Neural cell (in vitro differentiated cells): ENCODE measurements around the gene LRRC14B.
"Not testable (repeated sequence)": the region's sequence is repeated elsewhere in the genome, so short reads cannot be mapped to it uniquely, and the experiment has no call there.

Experiments used
- CTCF ChIP-seq: fragments of 450-650 bp; IDR thresholded peaks from 2 replicates; pipeline ENCODE4 v1.5.1; 2014; ENCODE audit warnings: antibody characterized with exemption, mild to moderate bottlenecking, moderate library complexity; ENCODE audit not compliant: poor library complexity, severe bottlenecking
- EP300 ChIP-seq: fragments of 450-650 bp; conservative IDR thresholded peaks from 2 replicates; pipeline ENCODE4 v1.6.1; 2014; ENCODE audit warnings: antibody characterized with exemption, mild to moderate bottlenecking, moderate library complexity; ENCODE audit not compliant: poor library complexity, severe bottlenecking
- EZH2 ChIP-seq: fragments of 200-600, 300-800 bp; shearing (Covaris generic), sonication (generic); IDR thresholded peaks from 2 replicates; pipeline ENCODE4 v1.6.1; 2014; ENCODE audit warnings: antibody characterized with exemption, low read length, borderline replicate concordance, mild to moderate bottlenecking; ENCODE audit not compliant: insufficient read depth, poor library complexity, severe bottlenecking
- POLR2AphosphoS5 ChIP-seq: IDR thresholded peaks from 2 replicates; pipeline ENCODE4 v1.6.1; 2012
- RAD21 ChIP-seq: fragments of 450-650 bp; conservative IDR thresholded peaks from 2 replicates; pipeline ENCODE4 v1.6.1; 2014; ENCODE audit warnings: antibody characterized with exemption, mild to moderate bottlenecking, moderate library complexity
- REST ChIP-seq: IDR thresholded peaks from 2 replicates; pipeline ENCODE4 v1.6.1; 2012; ENCODE audit warnings: borderline replicate concordance
- SMC3 ChIP-seq: fragments of 450-650 bp; conservative IDR thresholded peaks from 2 replicates; pipeline ENCODE4 v1.6.1; 2014; ENCODE audit warnings: antibody characterized with exemption, mild to moderate bottlenecking, moderate library complexity; ENCODE audit not compliant: poor library complexity
- TAF1 ChIP-seq: IDR thresholded peaks from 2 replicates; pipeline ENCODE4 v1.6.1; 2012; ENCODE audit warnings: low read depth

GRCh38 chr5:215256-215655 is 24.0 kb downstream of the LRRC14B start:
- not testable (repeated sequence) for TF ChIP-seq RAD21, CTCF, EP300, POLR2AphosphoS5, TAF1, SMC3, EZH2, REST
